ENCODE data around the gene MARCHF4. TPM values are rescaled to one million over a fixed set of nuclear protein-coding genes. Genes with fewer than 3 reads are reported as not detected.

MARCHF4 gene
- total RNA-seq, 1 experiment from 2014 or later = 1.9 TPM

- Histone ChIP-seq H3K9ac (ENCODE audit: low read length) (no peak overlapping the region), H3K9me3 (ENCODE audit: low read length) (no peaks in the 10 kb centered on the region), H2AFZ (ENCODE audit: low read length) (no peak overlapping the region), H4K20me1 (ENCODE audit: low read length) (no peaks in the 10 kb centered on the region), H3K4me3 (ENCODE audit: low read length) (no peak overlapping the region), H3K4me1 (ENCODE audit: insufficient read depth, low read length) (peaks cover 10% of the 10 kb centered on the region), H3K36me3 (ENCODE audit: low read depth, low read length) (no peaks in the 10 kb centered on the region), H3K27ac (ENCODE audit: low read length) (no peak overlapping the region), H3K79me2 (ENCODE audit: low read length) (no peaks in the 10 kb centered on the region), H3K4me2 (ENCODE audit: low read length) (no peak overlapping the region), H3K9me2 (replicated peaks; ENCODE audit: low read length) (no peaks in the 10 kb centered on the region), H3K27me3 (ENCODE audit: low read length) (no peaks in the 10 kb centered on the region), H3F3A (ENCODE audit: low read length, unreplicated experiment) (no peaks in the 10 kb centered on the region)
- ChIA-PET POLR2A (ENCODE audit: unreplicated experiment) (no interaction called here), CTCF (no interaction called here)
- intact Hi-C loops (cut with micrococcal nuclease) = no loop called here
- TF ChIP-seq EZH2phosphoT487 (IDR thresholded peaks at IDR 0.05; ENCODE audit: borderline replicate concordance, low read length) (no peak), EZH2 (IDR thresholded peaks at IDR 0.05; ENCODE audit: low read length, unreplicated experiment) (no peak), CTCF (conservative IDR thresholded peaks at IDR 0.05; ENCODE audit: low read depth, low read length) (no peak)
- no peak for ATAC-seq
- no peak for DNase-seq
- no TSS peak for BruUV-seq (replicated peaks)
These were observed 27.9 kb downstream of the MARCHF4 start for GRCh38 chr2:216344206-216344949.

GRCh38 chr2:216343221-216343980 lies 28.9 kb downstream of the MARCHF4 start:
- Histone ChIP-seq H2AFZ (ENCODE audit: low read length) (no peak overlapping the region), H3K9ac (ENCODE audit: low read length) (no peak overlapping the region), H4K20me1 (ENCODE audit: low read length) (no peaks in the 10 kb centered on the region), H3K36me3 (ENCODE audit: low read depth, low read length) (no peaks in the 10 kb centered on the region), H3K27me3 (ENCODE audit: low read length) (no peaks in the 10 kb centered on the region), H3K27ac (ENCODE audit: low read length) (no peak overlapping the region), H3K9me2 (replicated peaks; ENCODE audit: low read length) (no peaks in the 10 kb centered on the region), H3K4me1 (ENCODE audit: insufficient read depth, low read length) (peaks cover under 1% of the 10 kb centered on the region; the same call in 1 of the 2 replicates), H3K9me3 (ENCODE audit: low read length) (no peaks in the 10 kb centered on the region), H3K4me2 (ENCODE audit: low read length) (no peak overlapping the region), H3K79me2 (ENCODE audit: low read length) (no peaks in the 10 kb centered on the region), H3K4me3 (ENCODE audit: low read length) (no peak overlapping the region), H3F3A (ENCODE audit: low read length, unreplicated experiment) (no peaks in the 10 kb centered on the region)
- POLR2A ChIA-PET (ENCODE audit: unreplicated experiment) = no interaction called here
- BruUV-seq (replicated peaks) = no TSS peak
- intact Hi-C loops (cut with micrococcal nuclease) = no loop called here
- DNase-seq = no peak
- CTCF ChIA-PET = no interaction called here
- TF ChIP-seq CTCF (conservative IDR thresholded peaks at IDR 0.05; ENCODE audit: low read depth, low read length) (no peak), EZH2 (IDR thresholded peaks at IDR 0.05; ENCODE audit: low read length, unreplicated experiment) (no peak), EZH2phosphoT487 (IDR thresholded peaks at IDR 0.05; ENCODE audit: borderline replicate concordance, low read length) (no peak)
- ATAC-seq = no peak

GRCh38 chr2:216341121-216341520 lies 31.2 kb downstream of the MARCHF4 start:
- H3K79me2 ChIP-seq (ENCODE audit: low read length) = no peaks in the 10 kb centered on the region
- no peak for ATAC-seq
- H3K9me3 ChIP-seq (ENCODE audit: low read length) = no peaks in the 10 kb centered on the region
- no peak overlapping the region for H3K9ac ChIP-seq (ENCODE audit: low read length)
- TF ChIP-seq EZH2 (IDR thresholded peaks at IDR 0.05; ENCODE audit: low read length, unreplicated experiment) = no peak
- TF ChIP-seq CTCF (conservative IDR thresholded peaks at IDR 0.05; ENCODE audit: low read depth, low read length) = no peak
- no peak for TF ChIP-seq EZH2phosphoT487 (IDR thresholded peaks at IDR 0.05; ENCODE audit: borderline replicate concordance, low read length)
- intact Hi-C loops (cut with micrococcal nuclease) = no loop called here
- H3F3A ChIP-seq (ENCODE audit: low read length, unreplicated experiment) = no peaks in the 10 kb centered on the region
- no peak overlapping the region for H2AFZ ChIP-seq (ENCODE audit: low read length)
- H3K4me3 ChIP-seq (ENCODE audit: low read length) = no peak overlapping the region
- H3K36me3 ChIP-seq (ENCODE audit: low read depth, low read length) = no peaks in the 10 kb centered on the region
- no peak for DNase-seq
- H3K9me2 ChIP-seq (replicated peaks; ENCODE audit: low read length) = no peaks in the 10 kb centered on the region
- CTCF ChIA-PET = no interaction called here
- no peaks in the 10 kb centered on the region for H3K27me3 ChIP-seq (ENCODE audit: low read length)
- no TSS peak for BruUV-seq (replicated peaks)
- H4K20me1 ChIP-seq (ENCODE audit: low read length) = no peaks in the 10 kb centered on the region
- no peak overlapping the region for H3K27ac ChIP-seq (ENCODE audit: low read length)
- H3K4me2 ChIP-seq (ENCODE audit: low read length) = no peak overlapping the region
- H3K4me1 ChIP-seq (ENCODE audit: insufficient read depth, low read length) = no peaks in the 10 kb centered on the region
- POLR2A ChIA-PET (ENCODE audit: unreplicated experiment) = no interaction called here

Measured in PC-3 (cell line).